ENCODE results near the gene SEC22C. TPM values are rescaled to one million over a fixed set of nuclear protein-coding genes. Genes with fewer than 3 reads are reported as not detected.
A peak's percentile ranks its signal among the peaks of the same experiment; 100 is the strongest.

The SEC22C gene
- total and polyA plus RNA-seq, 2 experiments from 2014 or later: 21.9 to 48.3 TPM

DNA sequence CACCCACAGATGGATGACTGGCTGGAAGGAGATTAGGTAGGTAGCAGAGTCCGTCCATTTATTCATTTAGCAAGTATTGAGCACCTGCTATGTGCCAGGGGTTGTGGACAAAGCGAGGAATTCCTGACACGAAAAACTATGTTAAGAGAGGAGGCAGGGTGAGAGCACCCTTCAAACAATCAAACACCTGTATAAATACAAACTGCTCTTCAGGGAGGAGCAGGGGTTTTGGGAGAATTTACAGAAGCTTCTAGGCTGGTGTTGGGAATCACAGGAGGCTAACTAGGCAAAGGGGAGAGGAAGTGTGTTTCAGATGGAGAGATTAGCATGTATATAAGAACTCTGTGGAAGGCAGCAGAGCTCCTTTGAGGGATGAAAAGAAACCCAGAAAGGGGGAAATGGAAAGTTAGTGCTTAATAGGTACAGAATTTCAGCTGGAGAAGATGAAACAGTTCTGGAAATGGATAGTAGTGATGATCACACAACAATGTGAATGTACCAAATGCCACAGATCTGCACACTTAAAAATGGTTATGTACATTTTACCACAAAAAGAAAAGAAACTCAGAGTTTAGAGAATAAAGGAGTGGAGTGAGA, 805 bp upstream of the SEC22C start:
- Mint-ChIP-seq H3K4me1 (peaks cover 38% of the 10 kb centered on the region), H3K27ac (peak overlapping the region; percentile 96), H3K9me3 (no peaks in the 10 kb centered on the region), H3K36me3 (ENCODE audit: low read depth) (peaks cover 25% of the 10 kb centered on the region), H3K27me3 (ENCODE audit: insufficient read depth, low read depth, poor library complexity) (peaks cover 8% of the 10 kb centered on the region), H3K4me3 (peak overlapping the region; percentile 85)
- 0 out of 2 replicates have a peak overlapping the region, but pooled peaks have one; percentile 0 for H2AFZ ChIP-seq
- 0 out of 2 replicates have a peak, but pooled peaks cover 8% of the 10 kb centered on the region for H3K9me2 ChIP-seq (ENCODE audit: insufficient read depth)
- no peaks in the 10 kb centered on the region for H4K20me1 ChIP-seq (replicated peaks; ENCODE audit: insufficient read depth)
- H3K27me3 ChIP-seq (ENCODE audit: insufficient read depth): no peaks in the 10 kb centered on the region
- DNase-seq (ENCODE audit: low spot score) (peak; percentile 64), ATAC-seq (no peak; the same call in 2 of the 3 replicates)
- no peaks in the 10 kb centered on the region for H3K36me3 ChIP-seq (ENCODE audit: insufficient read depth)
- H3K4me2 ChIP-seq: peak overlapping the region; percentile 90
- TF ChIP-seq, protein P1, sequence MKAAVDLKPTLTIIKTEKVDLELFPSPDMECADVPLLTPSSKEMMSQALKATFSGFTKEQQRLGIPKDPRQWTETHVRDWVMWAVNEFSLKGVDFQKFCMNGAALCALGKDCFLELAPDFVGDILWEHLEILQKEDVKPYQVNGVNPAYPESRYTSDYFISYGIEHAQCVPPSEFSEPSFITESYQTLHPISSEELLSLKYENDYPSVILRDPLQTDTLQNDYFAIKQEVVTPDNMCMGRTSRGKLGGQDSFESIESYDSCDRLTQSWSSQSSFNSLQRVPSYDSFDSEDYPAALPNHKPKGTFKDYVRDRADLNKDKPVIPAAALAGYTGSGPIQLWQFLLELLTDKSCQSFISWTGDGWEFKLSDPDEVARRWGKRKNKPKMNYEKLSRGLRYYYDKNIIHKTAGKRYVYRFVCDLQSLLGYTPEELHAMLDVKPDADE (IDR thresholded peaks at IDR 0.05): no peak
- TF ChIP-seq NANOG (IDR thresholded peaks at IDR 0.05; ENCODE audit: borderline replicate concordance): peak; percentile 79
- peaks cover 49% of the 10 kb centered on the region for H3K79me2 ChIP-seq (replicated peaks; ENCODE audit: insufficient read depth)
- H3K27ac ChIP-seq (ENCODE audit: low read depth): peak overlapping the region; percentile 93
- H3K4me1 ChIP-seq (ENCODE audit: insufficient read depth): peaks cover 24% of the 10 kb centered on the region
- H3F3A ChIP-seq (replicated peaks; ENCODE audit: low read depth): peaks cover 8% of the 10 kb centered on the region
- peak overlapping the region; percentile 90 for H3K4me3 ChIP-seq

DNA sequence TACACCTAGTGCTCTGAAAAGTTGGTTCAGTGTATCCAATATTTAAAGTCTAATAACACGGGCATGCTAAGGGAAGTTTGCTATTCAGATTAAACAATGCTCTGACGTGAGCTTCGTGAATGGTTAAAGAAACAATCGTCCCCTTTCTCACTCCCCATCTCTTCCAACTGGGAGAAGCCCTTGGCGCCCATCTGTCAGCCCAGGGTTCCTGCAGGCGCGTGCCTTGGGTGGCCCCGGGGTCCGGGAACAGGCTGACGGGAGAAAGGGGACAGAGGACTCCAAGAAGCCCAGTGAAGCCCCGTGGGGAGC, 413 bp downstream of the SEC22C start:
- Mint-ChIP-seq H3K27ac (peak overlapping the region; percentile 8; the same call in 1 of the 2 replicates), H3K27me3 (ENCODE audit: insufficient read depth, low read depth, poor library complexity) (peaks cover 8% of the 10 kb centered on the region), H3K36me3 (ENCODE audit: low read depth) (peaks cover 28% of the 10 kb centered on the region), H3K4me1 (peaks cover 38% of the 10 kb centered on the region), H3K4me3 (peak overlapping the region; percentile 85), H3K9me3 (no peaks in the 10 kb centered on the region)
- TF ChIP-seq, protein P2, sequence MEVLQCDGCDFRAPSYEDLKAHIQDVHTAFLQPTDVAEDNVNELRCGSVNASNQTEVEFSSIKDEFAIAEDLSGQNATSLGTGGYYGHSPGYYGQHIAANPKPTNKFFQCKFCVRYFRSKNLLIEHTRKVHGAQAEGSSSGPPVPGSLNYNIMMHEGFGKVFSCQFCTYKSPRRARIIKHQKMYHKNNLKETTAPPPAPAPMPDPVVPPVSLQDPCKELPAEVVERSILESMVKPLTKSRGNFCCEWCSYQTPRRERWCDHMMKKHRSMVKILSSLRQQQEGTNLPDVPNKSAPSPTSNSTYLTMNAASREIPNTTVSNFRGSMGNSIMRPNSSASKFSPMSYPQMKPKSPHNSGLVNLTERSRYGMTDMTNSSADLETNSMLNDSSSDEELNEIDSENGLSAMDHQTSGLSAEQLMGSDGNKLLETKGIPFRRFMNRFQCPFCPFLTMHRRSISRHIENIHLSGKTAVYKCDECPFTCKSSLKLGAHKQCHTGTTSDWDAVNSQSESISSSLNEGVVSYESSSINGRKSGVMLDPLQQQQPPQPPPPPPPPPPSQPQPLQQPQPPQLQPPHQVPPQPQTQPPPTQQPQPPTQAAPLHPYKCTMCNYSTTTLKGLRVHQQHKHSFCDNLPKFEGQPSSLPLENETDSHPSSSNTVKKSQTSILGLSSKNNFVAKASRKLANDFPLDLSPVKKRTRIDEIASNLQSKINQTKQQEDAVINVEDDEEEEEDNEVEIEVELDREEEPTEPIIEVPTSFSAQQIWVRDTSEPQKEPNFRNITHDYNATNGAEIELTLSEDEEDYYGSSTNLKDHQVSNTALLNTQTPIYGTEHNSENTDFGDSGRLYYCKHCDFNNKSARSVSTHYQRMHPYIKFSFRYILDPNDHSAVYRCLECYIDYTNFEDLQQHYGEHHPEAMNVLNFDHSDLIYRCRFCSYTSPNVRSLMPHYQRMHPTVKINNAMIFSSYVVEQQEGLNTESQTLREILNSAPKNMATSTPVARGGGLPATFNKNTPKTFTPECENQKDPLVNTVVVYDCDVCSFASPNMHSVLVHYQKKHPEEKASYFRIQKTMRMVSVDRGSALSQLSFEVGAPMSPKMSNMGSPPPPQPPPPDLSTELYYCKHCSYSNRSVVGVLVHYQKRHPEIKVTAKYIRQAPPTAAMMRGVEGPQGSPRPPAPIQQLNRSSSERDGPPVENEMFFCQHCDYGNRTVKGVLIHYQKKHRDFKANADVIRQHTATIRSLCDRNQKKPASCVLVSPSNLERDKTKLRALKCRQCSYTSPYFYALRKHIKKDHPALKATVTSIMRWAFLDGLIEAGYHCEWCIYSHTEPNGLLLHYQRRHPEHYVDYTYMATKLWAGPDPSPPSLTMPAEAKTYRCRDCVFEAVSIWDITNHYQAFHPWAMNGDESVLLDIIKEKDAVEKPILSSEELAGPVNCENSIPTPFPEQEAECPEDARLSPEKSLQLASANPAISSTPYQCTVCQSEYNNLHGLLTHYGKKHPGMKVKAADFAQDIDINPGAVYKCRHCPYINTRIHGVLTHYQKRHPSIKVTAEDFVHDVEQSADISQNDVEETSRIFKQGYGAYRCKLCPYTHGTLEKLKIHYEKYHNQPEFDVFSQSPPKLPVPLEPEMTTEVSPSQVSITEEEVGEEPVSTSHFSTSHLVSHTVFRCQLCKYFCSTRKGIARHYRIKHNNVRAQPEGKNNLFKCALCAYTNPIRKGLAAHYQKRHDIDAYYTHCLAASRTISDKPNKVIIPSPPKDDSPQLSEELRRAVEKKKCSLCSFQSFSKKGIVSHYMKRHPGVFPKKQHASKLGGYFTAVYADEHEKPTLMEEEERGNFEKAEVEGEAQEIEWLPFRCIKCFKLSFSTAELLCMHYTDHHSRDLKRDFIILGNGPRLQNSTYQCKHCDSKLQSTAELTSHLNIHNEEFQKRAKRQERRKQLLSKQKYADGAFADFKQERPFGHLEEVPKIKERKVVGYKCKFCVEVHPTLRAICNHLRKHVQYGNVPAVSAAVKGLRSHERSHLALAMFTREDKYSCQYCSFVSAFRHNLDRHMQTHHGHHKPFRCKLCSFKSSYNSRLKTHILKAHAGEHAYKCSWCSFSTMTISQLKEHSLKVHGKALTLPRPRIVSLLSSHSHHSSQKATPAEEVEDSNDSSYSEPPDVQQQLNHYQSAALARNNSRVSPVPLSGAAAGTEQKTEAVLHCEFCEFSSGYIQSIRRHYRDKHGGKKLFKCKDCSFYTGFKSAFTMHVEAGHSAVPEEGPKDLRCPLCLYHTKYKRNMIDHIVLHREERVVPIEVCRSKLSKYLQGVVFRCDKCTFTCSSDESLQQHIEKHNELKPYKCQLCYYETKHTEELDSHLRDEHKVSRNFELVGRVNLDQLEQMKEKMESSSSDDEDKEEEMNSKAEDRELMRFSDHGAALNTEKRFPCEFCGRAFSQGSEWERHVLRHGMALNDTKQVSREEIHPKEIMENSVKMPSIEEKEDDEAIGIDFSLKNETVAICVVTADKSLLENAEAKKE (CRISPR knock-in tag; IDR thresholded peaks at IDR 0.05): no peak
- TF ChIP-seq STAT1 (IDR thresholded peaks at IDR 0.05; ENCODE audit: unreplicated experiment): no peak
- TF ChIP-seq, protein P3, sequence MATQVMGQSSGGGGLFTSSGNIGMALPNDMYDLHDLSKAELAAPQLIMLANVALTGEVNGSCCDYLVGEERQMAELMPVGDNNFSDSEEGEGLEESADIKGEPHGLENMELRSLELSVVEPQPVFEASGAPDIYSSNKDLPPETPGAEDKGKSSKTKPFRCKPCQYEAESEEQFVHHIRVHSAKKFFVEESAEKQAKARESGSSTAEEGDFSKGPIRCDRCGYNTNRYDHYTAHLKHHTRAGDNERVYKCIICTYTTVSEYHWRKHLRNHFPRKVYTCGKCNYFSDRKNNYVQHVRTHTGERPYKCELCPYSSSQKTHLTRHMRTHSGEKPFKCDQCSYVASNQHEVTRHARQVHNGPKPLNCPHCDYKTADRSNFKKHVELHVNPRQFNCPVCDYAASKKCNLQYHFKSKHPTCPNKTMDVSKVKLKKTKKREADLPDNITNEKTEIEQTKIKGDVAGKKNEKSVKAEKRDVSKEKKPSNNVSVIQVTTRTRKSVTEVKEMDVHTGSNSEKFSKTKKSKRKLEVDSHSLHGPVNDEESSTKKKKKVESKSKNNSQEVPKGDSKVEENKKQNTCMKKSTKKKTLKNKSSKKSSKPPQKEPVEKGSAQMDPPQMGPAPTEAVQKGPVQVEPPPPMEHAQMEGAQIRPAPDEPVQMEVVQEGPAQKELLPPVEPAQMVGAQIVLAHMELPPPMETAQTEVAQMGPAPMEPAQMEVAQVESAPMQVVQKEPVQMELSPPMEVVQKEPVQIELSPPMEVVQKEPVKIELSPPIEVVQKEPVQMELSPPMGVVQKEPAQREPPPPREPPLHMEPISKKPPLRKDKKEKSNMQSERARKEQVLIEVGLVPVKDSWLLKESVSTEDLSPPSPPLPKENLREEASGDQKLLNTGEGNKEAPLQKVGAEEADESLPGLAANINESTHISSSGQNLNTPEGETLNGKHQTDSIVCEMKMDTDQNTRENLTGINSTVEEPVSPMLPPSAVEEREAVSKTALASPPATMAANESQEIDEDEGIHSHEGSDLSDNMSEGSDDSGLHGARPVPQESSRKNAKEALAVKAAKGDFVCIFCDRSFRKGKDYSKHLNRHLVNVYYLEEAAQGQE (IDR thresholded peaks at IDR 0.05; ENCODE audit: unreplicated experiment): no peak
- TF ChIP-seq, protein P1 (IDR thresholded peaks at IDR 0.05): no peak
- ATAC-seq (no peak), DNase-seq (ENCODE audit: low spot score) (no peak)
- Histone ChIP-seq H2AFZ (peak overlapping the region; percentile 88), H3K4me3 (peak overlapping the region; percentile 90), H3K36me3 (ENCODE audit: insufficient read depth) (no peaks in the 10 kb centered on the region), H3K79me2 (replicated peaks; ENCODE audit: insufficient read depth) (peaks cover 61% of the 10 kb centered on the region), H3K27me3 (ENCODE audit: insufficient read depth) (no peaks in the 10 kb centered on the region), H3K4me1 (ENCODE audit: insufficient read depth) (peaks cover 24% of the 10 kb centered on the region), H3F3A (replicated peaks; ENCODE audit: low read depth) (peaks cover 8% of the 10 kb centered on the region), H3K9me2 (ENCODE audit: insufficient read depth) (0 out of 2 replicates have a peak, but pooled peaks cover 8% of the 10 kb centered on the region), H4K20me1 (replicated peaks; ENCODE audit: insufficient read depth) (no peaks in the 10 kb centered on the region), H3K27ac (ENCODE audit: low read depth) (peak overlapping the region; percentile 40), H3K4me2 (peak overlapping the region; percentile 90)

Measured in GM23338 (cell line).